Measurements from ENCODE around the gene BCAT1.
"Not testable (repeated sequence)": the region's sequence is repeated elsewhere in the genome, so short reads cannot be mapped to it uniquely, and the experiment has no call there.

BCAT1 gene

DNA sequence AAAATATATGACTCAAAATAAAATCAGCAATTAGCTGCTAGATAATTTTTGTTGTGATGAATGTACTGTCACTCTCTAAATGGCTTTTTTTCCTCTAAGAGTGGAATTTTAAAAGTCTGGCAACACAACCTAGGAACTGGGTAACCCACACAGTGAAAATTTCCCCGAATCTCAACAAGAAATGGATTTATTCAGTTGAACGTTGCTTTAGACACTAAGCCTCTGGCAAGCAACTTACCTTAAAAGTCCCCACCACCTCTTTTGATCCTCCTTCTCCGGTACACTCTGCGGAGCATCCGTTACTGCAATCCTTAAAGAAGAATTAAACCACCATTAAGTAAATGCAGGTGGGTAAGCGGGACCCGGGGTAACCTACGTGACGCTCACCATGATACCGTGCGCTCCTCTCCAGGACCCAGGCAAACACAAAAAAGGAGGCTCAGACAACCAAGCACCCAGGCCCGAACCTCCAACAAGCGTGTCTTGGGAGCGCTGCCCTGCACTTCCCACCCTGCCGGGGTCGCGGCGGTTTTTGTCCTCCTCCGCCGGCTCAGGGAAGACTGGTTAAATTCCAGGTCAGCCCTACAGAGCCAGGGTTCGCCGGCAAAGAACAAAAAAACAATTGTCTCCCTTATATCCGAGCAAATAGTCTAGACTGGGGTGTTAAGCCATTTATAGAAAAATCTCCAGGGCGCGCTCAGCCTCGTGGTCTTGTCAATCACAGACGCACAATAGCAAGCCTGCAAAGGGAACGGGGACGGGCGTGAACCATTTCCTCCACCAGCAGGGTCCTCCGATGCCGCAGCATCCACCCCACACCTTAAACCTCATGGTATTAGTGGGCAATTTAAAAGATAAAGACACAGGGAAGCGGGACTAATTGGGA, 47.1 kb downstream of the BCAT1 start:
- DNase-seq (ENCODE audit: low read depth): peak; percentile 16

GRCh38 chr12:24900196-24900595, 48.7 kb downstream of the BCAT1 start:
- DNase-seq (ENCODE audit: low read depth): no peak

DNA sequence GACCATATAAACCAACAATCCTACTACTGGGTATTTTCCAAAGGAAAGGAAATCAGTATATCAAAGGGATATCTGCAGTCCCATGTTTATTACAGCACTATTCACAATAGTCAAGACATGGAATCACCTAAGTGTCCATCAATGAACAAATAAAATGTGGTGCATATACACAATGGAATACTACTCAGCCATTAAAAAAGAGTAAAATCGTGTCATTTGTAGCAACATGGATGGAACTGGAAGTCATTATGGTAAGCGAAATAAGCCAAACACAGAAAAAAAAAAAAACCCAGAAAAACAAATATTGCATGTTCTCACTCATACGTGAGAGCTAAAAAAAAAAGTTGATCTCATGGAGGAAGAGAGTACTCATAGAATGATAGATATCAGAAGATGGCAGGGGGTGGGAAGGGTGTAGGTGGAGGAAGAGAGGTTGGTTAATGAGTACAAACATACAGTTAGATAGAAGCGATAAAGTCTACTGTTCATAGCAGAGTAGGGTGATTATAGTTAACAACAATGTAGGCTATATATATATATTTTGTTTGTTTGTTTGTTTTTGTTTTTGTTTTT, 49.3 kb downstream of the BCAT1 start:
- no peak for DNase-seq (ENCODE audit: low read depth)

- DNase-seq (ENCODE audit: low read depth): no peak
Measured at GRCh38 chr12:24898606-24899005, 50.3 kb downstream of the BCAT1 start.

- DNase-seq (ENCODE audit: low read depth): no peak
Measured at GRCh38 chr12:24898185-24898584, 50.7 kb downstream of the BCAT1 start.

GRCh38 chr12:24896171-24896570, 52.7 kb downstream of the BCAT1 start:
- DNase-seq (ENCODE audit: low read depth): no peak

GRCh38 chr12:24895612-24896011, 53.3 kb downstream of the BCAT1 start:
- no peak for DNase-seq (ENCODE audit: low read depth)

- DNase-seq (ENCODE audit: low read depth): no peak
Measured at GRCh38 chr12:24894879-24895278, 54.0 kb downstream of the BCAT1 start.

DNA sequence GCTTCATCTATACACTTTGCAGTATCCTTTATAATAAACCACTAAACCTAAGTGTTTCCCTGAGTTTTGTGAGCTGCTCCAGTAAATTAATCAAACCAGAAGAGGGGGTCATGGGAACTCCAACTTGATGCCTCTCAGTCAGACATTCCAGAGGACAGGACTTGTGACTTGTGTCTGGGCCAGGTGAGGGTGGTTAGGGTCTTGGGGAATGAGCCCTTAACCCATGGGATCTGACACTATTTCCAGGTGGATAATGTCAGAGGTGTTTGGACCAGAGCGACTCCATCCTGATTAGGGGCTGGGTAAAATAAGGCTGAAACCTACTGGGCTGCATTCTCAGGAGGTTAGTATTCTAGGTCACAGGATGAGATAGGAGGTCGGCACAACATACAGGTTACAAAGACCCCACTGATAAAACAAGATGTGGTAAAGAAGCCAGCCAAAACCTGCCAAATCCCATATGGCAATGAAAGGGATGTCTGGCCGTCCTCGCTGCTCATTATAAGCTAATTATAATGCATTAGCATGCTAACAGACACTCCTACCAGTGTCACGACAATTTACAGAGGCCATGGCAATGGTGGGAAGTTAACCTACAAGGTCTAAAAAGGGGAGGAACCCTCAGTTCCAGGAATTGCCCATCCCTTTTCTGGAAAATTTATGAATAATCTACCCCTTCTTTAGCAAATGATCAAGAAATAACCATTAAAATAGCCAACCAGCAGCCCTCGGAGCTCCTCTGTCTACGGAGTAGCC, 58.7 kb downstream of the BCAT1 start:
- no peak for DNase-seq (ENCODE audit: low read depth)

DNA sequence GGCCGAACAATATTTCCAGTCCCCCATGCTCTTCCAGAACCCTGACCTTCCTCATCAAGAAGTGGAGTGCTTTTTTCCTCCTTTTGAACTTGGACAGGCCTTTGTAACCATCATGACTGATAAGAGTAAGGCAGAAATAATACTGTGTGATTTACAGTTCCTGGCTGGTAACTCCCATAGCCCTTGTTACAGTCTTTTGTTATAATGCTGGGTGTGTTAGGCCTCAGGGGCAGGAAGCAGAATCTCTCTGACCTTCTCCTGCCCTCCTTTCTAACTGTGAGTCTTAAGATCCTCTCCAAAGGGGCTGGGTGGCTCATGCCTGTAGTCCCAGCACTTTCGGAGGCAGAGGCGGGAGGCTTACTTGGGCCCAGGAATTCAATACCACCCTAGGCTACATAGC, 59.5 kb downstream of the BCAT1 start:
- DNase-seq (ENCODE audit: low read depth): no peak

DNA sequence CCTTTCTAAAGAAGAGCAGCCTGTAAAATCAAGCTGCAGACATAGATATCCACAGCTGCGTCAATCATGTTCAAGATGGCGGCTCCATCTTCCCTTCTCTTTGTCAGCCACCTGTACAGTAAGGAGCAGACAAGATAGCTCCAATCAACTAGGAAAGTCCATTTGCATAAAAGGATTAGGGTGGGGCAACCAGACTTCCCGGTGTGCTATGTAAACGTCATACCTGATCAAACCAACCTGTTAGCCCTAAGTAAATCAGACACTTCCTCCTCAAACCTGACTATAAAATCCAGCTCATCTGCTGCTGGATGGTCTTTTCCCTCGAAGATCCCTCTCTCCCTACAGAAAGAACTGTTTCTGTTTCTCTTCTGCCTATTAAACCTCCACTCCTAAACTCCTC, 60.1 kb downstream of the BCAT1 start:
- DNase-seq (ENCODE audit: low read depth): no peak

DNA sequence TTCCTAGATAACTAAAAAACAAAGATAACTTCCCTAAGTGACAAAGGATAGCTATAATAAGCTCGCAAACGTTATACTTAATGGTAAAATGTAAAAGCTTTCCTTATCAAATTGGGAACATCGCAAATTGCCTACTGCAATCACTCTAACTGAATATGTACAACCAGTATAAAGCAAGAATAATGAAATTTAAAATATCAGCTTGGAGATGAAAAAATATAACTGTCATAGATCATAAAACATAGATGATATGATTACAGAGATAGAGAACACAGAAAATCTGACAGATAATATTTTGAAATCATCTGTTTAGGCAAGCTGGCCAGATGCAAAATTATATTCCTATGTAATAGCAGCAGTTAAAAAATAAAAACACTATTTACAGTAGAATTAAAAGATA, 64.0 kb downstream of the BCAT1 start:
- no peak for DNase-seq (ENCODE audit: low read depth)

DNA sequence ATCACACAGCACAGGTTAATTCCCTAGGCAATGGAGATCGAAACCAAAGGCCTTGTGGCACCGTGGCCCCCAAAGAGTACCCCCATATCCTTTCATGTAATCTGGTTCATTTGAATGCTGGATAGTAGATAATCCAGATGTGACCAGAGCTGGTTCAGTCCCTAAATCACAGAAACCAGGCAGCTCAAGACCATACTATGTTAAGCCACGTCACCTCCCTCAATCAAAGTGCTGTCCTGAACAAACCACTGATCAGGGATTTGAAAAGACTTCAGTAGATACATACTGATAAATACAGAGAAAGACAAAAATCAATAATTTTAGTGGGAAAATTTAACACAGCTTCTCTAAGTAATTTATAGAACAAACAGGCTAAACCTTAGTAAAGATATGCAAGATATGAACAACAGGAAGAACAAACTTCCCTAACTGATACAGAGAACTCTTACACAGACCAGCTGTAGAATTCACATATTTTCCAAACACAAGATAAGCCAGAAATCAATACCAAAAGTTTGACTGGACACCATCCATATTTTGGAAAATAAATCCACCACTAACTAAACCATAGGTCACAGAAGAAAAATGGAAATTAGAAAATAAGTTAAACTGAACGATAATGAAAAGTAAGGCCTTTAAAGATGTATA, 67.1 kb downstream of the BCAT1 start:
- DNase-seq (ENCODE audit: low read depth): no peak

DNA sequence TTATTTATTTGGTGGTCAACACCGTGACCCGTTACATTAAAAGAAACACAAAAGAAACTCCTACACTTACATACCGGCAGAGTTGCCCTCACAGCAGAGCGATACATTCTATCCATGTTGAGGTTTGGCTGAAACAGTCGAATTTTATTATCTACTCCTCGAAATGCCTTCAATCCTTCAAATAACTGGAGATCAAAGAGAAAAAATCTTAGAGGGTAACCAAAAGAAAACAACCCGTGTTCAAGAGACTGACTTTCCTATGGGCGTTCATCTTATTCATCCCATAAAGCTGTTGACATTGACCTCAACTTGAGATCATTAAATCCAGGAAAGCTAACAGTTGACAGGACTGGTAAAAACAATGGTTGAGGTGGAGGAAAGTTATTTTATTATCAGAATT, 67.7 kb downstream of the BCAT1 start:
- DNase-seq (ENCODE audit: low read depth): no peak

DNA sequence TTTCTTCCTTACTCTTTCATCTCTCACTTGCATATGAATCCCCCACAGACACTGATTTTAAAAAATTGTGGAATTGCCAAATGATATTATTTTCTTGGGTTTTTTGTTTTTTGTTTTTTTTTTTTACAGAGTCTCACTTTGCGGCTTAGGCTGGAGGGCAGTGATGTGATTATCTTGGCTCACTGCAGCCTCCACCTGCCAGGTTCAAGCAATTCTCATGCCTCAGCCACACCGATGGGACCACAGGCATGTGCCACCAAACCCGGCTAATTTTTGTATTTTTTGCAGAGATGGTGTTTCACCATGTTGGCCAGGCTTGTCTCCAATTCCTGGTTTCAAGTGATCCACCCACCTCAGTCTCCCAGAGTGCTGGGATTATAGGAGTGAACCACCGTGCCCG, 68.2 kb downstream of the BCAT1 start:
- DNase-seq (ENCODE audit: low read depth): no peak

GRCh38 chr12:24879644-24880043, 69.3 kb downstream of the BCAT1 start:
- no peak for DNase-seq (ENCODE audit: low read depth)

DNA sequence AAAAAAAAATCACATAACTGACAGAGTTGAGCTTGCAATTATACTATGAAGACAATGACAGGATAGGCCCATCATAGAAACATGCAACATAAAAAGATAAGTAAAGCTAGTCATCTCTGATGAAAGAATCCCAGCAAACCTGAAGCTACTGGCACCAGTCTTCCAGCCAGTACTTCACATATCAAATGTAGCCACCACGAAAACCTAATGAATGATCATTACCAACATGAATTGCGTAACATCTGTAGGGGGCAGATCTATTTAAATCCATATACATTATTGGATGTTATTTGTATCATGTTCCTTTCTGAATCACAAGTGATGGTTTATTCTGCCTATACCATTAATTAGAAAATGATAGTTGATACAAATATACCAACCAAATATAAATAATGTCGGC, 73.9 kb downstream of the BCAT1 start:
- DNase-seq (ENCODE audit: low read depth): no peak

GRCh38 chr12:24872211-24872610, 76.7 kb downstream of the BCAT1 start:
- DNase-seq (ENCODE audit: low read depth): no peak

DNA sequence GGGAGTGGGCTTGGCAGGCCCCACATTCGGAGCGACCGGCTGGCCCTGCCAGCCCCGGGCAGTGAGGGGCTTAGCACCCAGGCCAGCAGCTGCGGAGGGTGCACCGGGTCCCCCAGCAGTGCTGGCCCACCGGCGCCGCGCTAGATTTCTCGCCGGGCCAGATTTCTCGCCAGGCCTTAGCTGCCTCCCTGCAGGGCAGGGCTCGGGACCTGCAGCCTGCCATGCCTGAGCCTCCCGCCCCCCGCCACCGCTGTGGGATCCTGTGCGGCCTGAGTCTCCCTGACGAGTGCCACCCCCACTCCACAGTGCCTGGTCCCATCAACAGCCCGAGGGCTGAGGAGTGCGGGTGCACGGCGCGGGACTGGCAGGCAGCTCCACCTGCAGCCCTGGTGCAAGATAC, 82.8 kb downstream of the BCAT1 start:
- DNase-seq (ENCODE audit: low read depth): not testable (repeated sequence)

DNA sequence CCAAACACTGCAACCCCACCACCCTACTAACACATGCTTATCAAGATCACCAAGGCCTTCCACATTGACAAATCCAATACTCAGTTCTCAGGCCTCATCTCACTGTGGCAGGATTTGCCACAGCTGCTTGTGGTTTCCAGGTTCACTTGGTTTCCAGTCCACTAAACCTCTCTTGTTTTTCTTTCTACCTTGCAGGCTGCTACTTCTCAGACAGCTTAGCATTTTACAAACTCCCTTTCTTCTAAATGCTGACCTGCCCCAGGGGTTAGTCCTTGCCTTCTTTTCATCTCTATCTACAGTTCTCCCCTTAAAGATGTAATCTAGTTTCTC, 84.1 kb downstream of the BCAT1 start:
- no peak for DNase-seq (ENCODE audit: low read depth)

- DNase-seq (ENCODE audit: low read depth): no peak
Measured at GRCh38 chr12:24861766-24862540, 86.9 kb downstream of the BCAT1 start.

- no peak for DNase-seq (ENCODE audit: low read depth)
Measured at GRCh38 chr12:24860546-24860945, 88.4 kb downstream of the BCAT1 start.
